SK-N-SH (cell line): ENCODE results near the gene STK36. TPM values are rescaled to one million over a fixed set of nuclear protein-coding genes. Genes with fewer than 3 reads are reported as not detected.

Experiments
- CTCF ChIA-PET: fragments of 300-600, 350-600 bp; formaldehyde crosslinking; extraction: SDS; loops from one replicate; lab custom pipeline; 2021; lab: Yijun Ruan, JAX
- POLR2A ChIA-PET: fragments of 350-600 bp; sonication (Branson Sonifier 250); formaldehyde crosslinking; extraction: SDS; loops from one replicate; lab custom pipeline; 2020; ENCODE audit warnings: antibody characterized with exemption, inconsistent platforms; lab: Yijun Ruan, JAX
- DNase-seq: peaks from one replicate; pipeline ENCODE4 v3.0.0; 2012
- H2AFZ ChIP-seq: fragments of 200-600 bp; sonication (generic); 2 replicates; pipeline ENCODE4 v1.8.1; 2016; ENCODE audit warnings: antibody characterized with exemption, mild to moderate bottlenecking, low read depth
- H3F3A ChIP-seq: fragments of 200-600 bp; sonication (generic); replicated peaks from 2 replicates; pipeline ENCODE3; 2016; ENCODE audit warnings: antibody characterized with exemption, mild to moderate bottlenecking; ENCODE audit not compliant: insufficient read depth
- H3K27ac ChIP-seq, 2 experiments: fragments of 200-500 bp in 1 of 2; fragments of 200-600 bp in 1 of 2; sonication (Bioruptor generic) in 1 of 2; sonication (generic), shearing (Covaris generic) in 1 of 2; 2 replicates each; pipeline versions ENCODE4 v1.5.1 to v1.6.1; 2014 to 2016; ENCODE audit warnings: low read depth in 2 of 2, inconsistent platforms in 1 of 2, low read length in 1 of 2, mild to moderate bottlenecking in 1 of 2, mixed read lengths in 1 of 2
- H3K27me3 ChIP-seq: fragments of 200-600 bp; sonication (generic), shearing (Covaris generic); 2 replicates; pipeline ENCODE4 v1.6.1; 2016; ENCODE audit warnings: mixed run types; ENCODE audit not compliant: insufficient read depth
- H3K36me3 ChIP-seq, 2 experiments: fragments of 200-500 bp in 1 of 2; fragments of 200-600 bp in 1 of 2; sonication (Bioruptor generic) in 1 of 2; sonication (generic) in 1 of 2; replicated peaks in 1 of 2; 2 replicates each; pipeline versions ENCODE3 to v1.5.1; 2014 to 2016; ENCODE audit warnings: low read length in 1 of 2, mild to moderate bottlenecking in 1 of 2; ENCODE audit not compliant: insufficient read depth in 2 of 2, control insufficient read depth in 1 of 2
- H3K4me1 ChIP-seq, 2 experiments: fragments of 200-500 bp in 1 of 2; fragments of 200-600 bp in 1 of 2; sonication (Bioruptor generic) in 1 of 2; sonication (generic), shearing (Covaris generic) in 1 of 2; 2 replicates each; pipeline versions ENCODE4 v1.5.1 to v1.6.1; 2014 to 2016; ENCODE audit warnings: low read depth in 1 of 2, low read length in 1 of 2, mixed run types in 1 of 2; ENCODE audit not compliant: insufficient read depth in 2 of 2, control insufficient read depth in 1 of 2
- H3K4me2 ChIP-seq: fragments of 200-600 bp; sonication (generic), shearing (Covaris generic); 2 replicates; pipeline ENCODE4 v1.6.1; 2017; ENCODE audit warnings: mixed run types
- H3K4me3 ChIP-seq, 2 experiments: fragments of 200-500 bp in 1 of 2; fragments of 200-600 bp in 1 of 2; sonication (Bioruptor generic) in 1 of 2; sonication (generic), shearing (Covaris generic) in 1 of 2; 2 replicates each; pipeline versions ENCODE4 v1.5.1 to v1.8.1; 2014 to 2016; ENCODE audit warnings: low read depth in 2 of 2, inconsistent platforms in 1 of 2, low read length in 1 of 2, mild to moderate bottlenecking in 1 of 2, mixed read lengths in 1 of 2, moderate library complexity in 1 of 2
- H3K79me2 ChIP-seq: fragments of 200-600 bp; sonication (generic); 2 replicates; pipeline ENCODE4 v1.8.1; 2017; ENCODE audit warnings: mild to moderate bottlenecking; ENCODE audit not compliant: insufficient read depth
- H3K9ac ChIP-seq: fragments of 200-600 bp; sonication (generic); 2 replicates; pipeline ENCODE4 v1.6.1; 2017; ENCODE audit warnings: mixed run types
- H3K9me2 ChIP-seq: fragments of 200-600 bp; sonication (generic); 2 replicates; pipeline ENCODE4 v1.6.1; 2017; ENCODE audit warnings: mixed run types
- H3K9me3 ChIP-seq: fragments of 200-600 bp; sonication (generic); 2 replicates; pipeline ENCODE4 v1.6.1; 2017; ENCODE audit warnings: mixed run types, mild to moderate bottlenecking, moderate library complexity
- H4K20me1 ChIP-seq: fragments of 200-600 bp; sonication (generic); 2 replicates; pipeline ENCODE4 v1.6.1; 2017; ENCODE audit warnings: mild to moderate bottlenecking, mixed run types; ENCODE audit not compliant: insufficient read depth
- CHD2 ChIP-seq: fragments of 150-350 bp; IDR thresholded peaks from 2 replicates; pipeline ENCODE4 v1.6.1; 2018; ENCODE audit warnings: low read length; ENCODE audit not compliant: partially characterized antibody
- ELF1 ChIP-seq: IDR thresholded peaks from 2 replicates; pipeline ENCODE4 v1.4.0; 2012
- EP300 ChIP-seq, 2 experiments: IDR thresholded peaks; 2 replicates each; pipeline versions ENCODE4 v1.4.0 to v1.6.1; 2012; ENCODE audit warnings: borderline replicate concordance in 1 of 2, low read depth in 1 of 2, low read length in 1 of 2
- EZH2phosphoT487 ChIP-seq: fragments of 200-600 bp; sonication (generic); IDR thresholded peaks from 2 replicates; pipeline ENCODE4 v1.6.1; 2017; ENCODE audit warnings: low read depth, mixed run types, mild to moderate bottlenecking, antibody characterized with exemption, moderate library complexity, borderline replicate concordance
- FOSL2 ChIP-seq: IDR thresholded peaks from 2 replicates; pipeline ENCODE4 v1.4.0; 2012; ENCODE audit warnings: low read depth, mild to moderate bottlenecking, moderate library complexity, borderline replicate concordance
- FOXJ3 ChIP-seq: sonication (generic); formaldehyde crosslinking; IDR thresholded peaks from 2 replicates; pipeline ENCODE4 v1.5.1; 2020; ENCODE audit warnings: mild to moderate bottlenecking, missing genetic modification reagents
- JUND ChIP-seq: IDR thresholded peaks from 2 replicates; pipeline ENCODE4 v1.4.0; 2012
- MEF2A ChIP-seq: IDR thresholded peaks from 2 replicates; pipeline ENCODE4 v1.4.0; 2012; ENCODE audit warnings: low read depth, borderline replicate concordance
- MXI1 ChIP-seq: IDR thresholded peaks from 2 replicates; pipeline ENCODE4 v1.6.1; 2012; ENCODE audit warnings: mild to moderate bottlenecking, low read depth, low read length, improper control_type of control experiment
- NFIC ChIP-seq: IDR thresholded peaks from 2 replicates; pipeline ENCODE4 v1.4.0; 2012; ENCODE audit warnings: borderline replicate concordance
- POLR2AphosphoS5 ChIP-seq: IDR thresholded peaks from 2 replicates; pipeline ENCODE4 v1.6.1; 2012; ENCODE audit warnings: low read depth, low read length
- RAD21 ChIP-seq: IDR thresholded peaks from 2 replicates; pipeline ENCODE4 v1.6.1; 2012; ENCODE audit warnings: mild to moderate bottlenecking, low read length
- RFX5 ChIP-seq: IDR thresholded peaks from 2 replicates; pipeline ENCODE4 v1.6.1; 2012; ENCODE audit warnings: mild to moderate bottlenecking, improper control_type of control experiment, low read length
- SMC3 ChIP-seq: IDR thresholded peaks from 2 replicates; pipeline ENCODE4 v1.6.1; 2012; ENCODE audit warnings: low read depth, low read length, improper control_type of control experiment
- TCF12 ChIP-seq: IDR thresholded peaks from 2 replicates; pipeline ENCODE4 v1.4.0; 2012
- TEAD4 ChIP-seq: IDR thresholded peaks from 2 replicates; pipeline ENCODE4 v1.4.0; 2012; ENCODE audit warnings: mild to moderate bottlenecking, borderline replicate concordance; ENCODE audit not compliant: insufficient read depth
- YY1 ChIP-seq: IDR thresholded peaks from 2 replicates; pipeline ENCODE4 v1.4.0; 2012; ENCODE audit warnings: low read depth, mild to moderate bottlenecking
- WGBS: methylation state at CpG from one replicate; pipeline ENCODE4 v1.1.6; 2017; ENCODE audit warnings: low lambda C conversion rate; 5-methylcytosine and 5-hydroxymethylcytosine counted together
- polyA plus RNA-seq, 3 experiments: library from polyadenylated mRNA; depleted of rRNA; stranded (reverse); fragments of >200 nt; gene quantifications; 2 replicates each; pipeline ENCODE4 v1.2.3, GENCODE V29; 2012
- TF ChIP-seq, protein P1 (sequence below): fragments of 150-350 bp; IDR thresholded peaks from 2 replicates; pipeline ENCODE4 v1.6.1; 2016; ENCODE audit warnings: mild to moderate bottlenecking, low read depth, low read length
- TF ChIP-seq, protein P2 (sequence below): IDR thresholded peaks from 2 replicates; pipeline ENCODE4 v1.4.0; 2012; ENCODE audit warnings: low read depth
- TF ChIP-seq, protein P3 (sequence below): fragments of 150-350 bp; IDR thresholded peaks from 2 replicates; pipeline ENCODE4 v1.6.1; 2017; ENCODE audit warnings: antibody characterized with exemption, low read length, low read depth, borderline replicate concordance
- TF ChIP-seq, protein P4 (sequence below): IDR thresholded peaks from 2 replicates; pipeline ENCODE4 v1.6.1; 2012; ENCODE audit warnings: mild to moderate bottlenecking, low read depth, low read length, moderate library complexity

Gene STK36
- polyA plus RNA-seq, 1 of the 3 experiments (the other 2 are of a cell fraction): 53.5 TPM

DNA sequence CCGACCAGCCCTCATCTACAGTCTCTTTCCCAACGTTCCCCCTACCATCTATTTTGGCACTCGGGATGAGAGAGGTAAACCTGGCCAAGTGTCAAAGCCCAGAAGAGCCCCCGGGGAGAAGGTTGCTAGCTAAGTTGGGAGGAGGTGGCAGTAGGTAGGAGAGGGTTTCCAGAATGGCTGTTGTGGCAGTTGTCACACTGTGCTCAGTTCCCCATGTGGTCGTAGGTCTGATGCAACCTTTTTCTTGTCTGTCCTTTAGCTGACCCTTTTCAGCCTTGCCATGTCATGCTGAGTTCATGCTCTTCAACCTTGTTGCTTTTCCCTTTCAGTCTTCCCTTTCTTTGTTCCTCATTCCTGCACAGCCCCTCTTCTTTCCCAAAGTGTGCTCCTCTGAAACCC lies 73.3 kb downstream of the STK36 start:
- H3K27ac ChIP-seq: no peak overlapping the region
- no peaks in the 10 kb centered on the region for H4K20me1 ChIP-seq
- no peaks in the 10 kb centered on the region for H3F3A ChIP-seq
- no peak for DNase-seq
- no peak overlapping the region for H3K4me2 ChIP-seq
- H3K9me2 ChIP-seq: no peaks in the 10 kb centered on the region
- TF ChIP-seq, protein P1, sequence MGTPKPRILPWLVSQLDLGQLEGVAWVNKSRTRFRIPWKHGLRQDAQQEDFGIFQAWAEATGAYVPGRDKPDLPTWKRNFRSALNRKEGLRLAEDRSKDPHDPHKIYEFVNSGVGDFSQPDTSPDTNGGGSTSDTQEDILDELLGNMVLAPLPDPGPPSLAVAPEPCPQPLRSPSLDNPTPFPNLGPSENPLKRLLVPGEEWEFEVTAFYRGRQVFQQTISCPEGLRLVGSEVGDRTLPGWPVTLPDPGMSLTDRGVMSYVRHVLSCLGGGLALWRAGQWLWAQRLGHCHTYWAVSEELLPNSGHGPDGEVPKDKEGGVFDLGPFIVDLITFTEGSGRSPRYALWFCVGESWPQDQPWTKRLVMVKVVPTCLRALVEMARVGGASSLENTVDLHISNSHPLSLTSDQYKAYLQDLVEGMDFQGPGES: no peak
- TF ChIP-seq RAD21: no peak
- no peak for TF ChIP-seq ELF1
- TF ChIP-seq EZH2phosphoT487: no peak
- TF ChIP-seq MEF2A: no peak
- TF ChIP-seq, protein P2, sequence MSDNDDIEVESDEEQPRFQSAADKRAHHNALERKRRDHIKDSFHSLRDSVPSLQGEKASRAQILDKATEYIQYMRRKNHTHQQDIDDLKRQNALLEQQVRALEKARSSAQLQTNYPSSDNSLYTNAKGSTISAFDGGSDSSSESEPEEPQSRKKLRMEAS: no peak
- TF ChIP-seq TCF12: no peak
- TF ChIP-seq NFIC: no peak
- no peak for TF ChIP-seq MXI1
- TF ChIP-seq EP300 (IDR thresholded peaks at IDR 0.05; ENCODE audit: borderline replicate concordance in 1 of 2, low read depth in 1 of 2, low read length in 1 of 2): no peak
- no peak for TF ChIP-seq SMC3
- no peak for TF ChIP-seq FOXJ3 (CRISPR knock-in tag)
- no peak overlapping the region for H3K9ac ChIP-seq
- POLR2A ChIA-PET: no interaction called here
- no peaks in the 10 kb centered on the region for H3K27me3 ChIP-seq
- CTCF ChIA-PET: interaction anchor here (1.1 to 2.3 kb wide), 2 partner anchors 35 to 102 kb away, joined by 3 to 5 read pairs; no protein-coding TSS in a partner anchor
- H3K4me3 ChIP-seq: no peak overlapping the region
- no peaks in the 10 kb centered on the region for H3K9me3 ChIP-seq
- H3K79me2 ChIP-seq: no peaks in the 10 kb centered on the region
- no peak overlapping the region for H2AFZ ChIP-seq
- no peaks in the 10 kb centered on the region for H3K4me1 ChIP-seq
- H3K36me3 ChIP-seq: peaks cover 44 to 73% of the 10 kb centered on the region in 2 experiments
- WGBS: 75% methylated on average over 5 of the region's 5 CpGs

DNA sequence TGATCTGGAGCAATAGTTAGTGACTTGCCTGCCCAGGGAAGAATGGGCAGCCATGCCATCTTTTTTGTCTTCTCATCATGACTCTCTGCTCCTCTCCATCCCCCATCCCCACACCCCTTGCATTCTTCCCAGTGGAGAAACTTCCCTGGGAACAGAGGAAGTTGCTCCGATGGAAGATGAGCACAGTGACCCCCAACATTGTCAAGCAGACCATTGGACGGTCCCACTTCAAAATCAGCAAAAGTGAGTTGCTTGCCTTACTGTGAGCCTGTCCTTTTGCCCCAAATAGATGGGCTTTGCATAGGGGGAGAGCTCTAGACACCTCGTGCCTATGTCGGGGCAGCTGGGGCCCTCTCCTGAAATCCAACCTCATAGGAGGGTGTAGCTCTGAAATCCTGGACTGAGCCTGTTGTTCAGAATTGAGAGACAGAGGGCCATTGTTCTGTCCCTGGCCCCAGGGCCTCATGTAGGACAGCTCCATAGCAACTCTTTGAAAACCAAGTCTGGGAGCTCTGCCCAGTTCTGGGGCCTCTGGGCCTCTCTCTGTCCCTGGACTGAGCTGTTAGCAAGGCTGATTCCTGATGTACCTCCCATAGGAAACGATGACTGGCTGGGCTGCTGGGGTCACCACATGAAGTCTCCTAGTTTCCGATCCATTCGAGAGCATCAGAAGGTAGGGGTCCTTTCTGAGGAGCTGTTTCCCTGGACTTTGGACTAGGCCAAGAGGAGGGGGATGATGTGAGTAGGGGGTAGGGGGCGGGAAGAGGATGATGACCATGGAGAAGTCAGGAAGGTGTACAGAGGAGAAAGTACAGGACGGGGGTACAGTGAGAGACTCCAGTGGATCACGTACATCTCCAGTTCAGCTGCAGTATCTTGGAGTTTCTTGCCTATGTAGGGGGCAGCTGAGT lies 73.9 kb downstream of the STK36 start:
- POLR2A ChIA-PET: no interaction called here
- H3K9me2 ChIP-seq: no peaks in the 10 kb centered on the region
- no peak overlapping the region for H3K4me2 ChIP-seq
- no peak overlapping the region for H3K4me3 ChIP-seq
- peaks cover 46 to 75% of the 10 kb centered on the region in 2 experiments for H3K36me3 ChIP-seq
- H3F3A ChIP-seq: no peaks in the 10 kb centered on the region
- H4K20me1 ChIP-seq: no peaks in the 10 kb centered on the region
- DNase-seq: no peak
- H3K27ac ChIP-seq: no peak overlapping the region
- H3K9me3 ChIP-seq: no peaks in the 10 kb centered on the region
- 91% methylated on average over 10 of the region's 10 CpGs for WGBS
- H3K4me1 ChIP-seq: no peaks in the 10 kb centered on the region
- CTCF ChIA-PET: interaction anchor here (0.8 to 2.3 kb wide), 7 partner anchors 14 to 106 kb away, joined by 3 to 5 read pairs (median 4); no protein-coding TSS in a partner anchor
- no peaks in the 10 kb centered on the region for H3K27me3 ChIP-seq
- H3K9ac ChIP-seq: no peak overlapping the region
- H2AFZ ChIP-seq: no peak overlapping the region
- no peaks in the 10 kb centered on the region for H3K79me2 ChIP-seq
- TF ChIP-seq MXI1 (no peak), TEAD4 (no peak), RFX5 (no peak), YY1 (no peak), CHD2 (no peak), SMC3 (no peak), POLR2AphosphoS5 (no peak), TCF12 (no peak), NFIC (no peak), JUND (no peak), FOSL2 (no peak), EP300 (IDR thresholded peaks at IDR 0.05; ENCODE audit: borderline replicate concordance in 1 of 2, low read depth in 1 of 2, low read length in 1 of 2) (no peak)
- TF ChIP-seq, protein P3, sequence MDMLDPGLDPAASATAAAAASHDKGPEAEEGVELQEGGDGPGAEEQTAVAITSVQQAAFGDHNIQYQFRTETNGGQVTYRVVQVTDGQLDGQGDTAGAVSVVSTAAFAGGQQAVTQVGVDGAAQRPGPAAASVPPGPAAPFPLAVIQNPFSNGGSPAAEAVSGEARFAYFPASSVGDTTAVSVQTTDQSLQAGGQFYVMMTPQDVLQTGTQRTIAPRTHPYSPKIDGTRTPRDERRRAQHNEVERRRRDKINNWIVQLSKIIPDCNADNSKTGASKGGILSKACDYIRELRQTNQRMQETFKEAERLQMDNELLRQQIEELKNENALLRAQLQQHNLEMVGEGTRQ: no peak
- TF ChIP-seq, protein P4, sequence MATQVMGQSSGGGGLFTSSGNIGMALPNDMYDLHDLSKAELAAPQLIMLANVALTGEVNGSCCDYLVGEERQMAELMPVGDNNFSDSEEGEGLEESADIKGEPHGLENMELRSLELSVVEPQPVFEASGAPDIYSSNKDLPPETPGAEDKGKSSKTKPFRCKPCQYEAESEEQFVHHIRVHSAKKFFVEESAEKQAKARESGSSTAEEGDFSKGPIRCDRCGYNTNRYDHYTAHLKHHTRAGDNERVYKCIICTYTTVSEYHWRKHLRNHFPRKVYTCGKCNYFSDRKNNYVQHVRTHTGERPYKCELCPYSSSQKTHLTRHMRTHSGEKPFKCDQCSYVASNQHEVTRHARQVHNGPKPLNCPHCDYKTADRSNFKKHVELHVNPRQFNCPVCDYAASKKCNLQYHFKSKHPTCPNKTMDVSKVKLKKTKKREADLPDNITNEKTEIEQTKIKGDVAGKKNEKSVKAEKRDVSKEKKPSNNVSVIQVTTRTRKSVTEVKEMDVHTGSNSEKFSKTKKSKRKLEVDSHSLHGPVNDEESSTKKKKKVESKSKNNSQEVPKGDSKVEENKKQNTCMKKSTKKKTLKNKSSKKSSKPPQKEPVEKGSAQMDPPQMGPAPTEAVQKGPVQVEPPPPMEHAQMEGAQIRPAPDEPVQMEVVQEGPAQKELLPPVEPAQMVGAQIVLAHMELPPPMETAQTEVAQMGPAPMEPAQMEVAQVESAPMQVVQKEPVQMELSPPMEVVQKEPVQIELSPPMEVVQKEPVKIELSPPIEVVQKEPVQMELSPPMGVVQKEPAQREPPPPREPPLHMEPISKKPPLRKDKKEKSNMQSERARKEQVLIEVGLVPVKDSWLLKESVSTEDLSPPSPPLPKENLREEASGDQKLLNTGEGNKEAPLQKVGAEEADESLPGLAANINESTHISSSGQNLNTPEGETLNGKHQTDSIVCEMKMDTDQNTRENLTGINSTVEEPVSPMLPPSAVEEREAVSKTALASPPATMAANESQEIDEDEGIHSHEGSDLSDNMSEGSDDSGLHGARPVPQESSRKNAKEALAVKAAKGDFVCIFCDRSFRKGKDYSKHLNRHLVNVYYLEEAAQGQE: no peak
- TF ChIP-seq, protein P2: no peak
